Right renal pelvis (tissue), 4 donors: ENCODE results near the gene PSMB7. TPM values are rescaled to one million over a fixed set of nuclear protein-coding genes. Genes with fewer than 3 reads are reported as not detected.

Source experiments
- DNase-seq, 4 donors: peaks; one replicate each; pipeline ENCODE4 v3.0.0-alpha.2; 2013; ENCODE audit warnings: low read depth in 4 of 4, low spot score in 3 of 4, missing footprints in 1 of 4
- polyA plus RNA-seq, 4 donors: library from polyadenylated mRNA; unstranded; fragments of 120-200 nt; gene quantifications; one replicate each; pipeline ENCODE4 v1.2.1, GENCODE V29; 2013; ENCODE audit not compliant: insufficient read length in 4 of 4

Gene PSMB7
- polyA plus RNA-seq, 4 donors = 202 to 226 (median 220) TPM

DNA sequence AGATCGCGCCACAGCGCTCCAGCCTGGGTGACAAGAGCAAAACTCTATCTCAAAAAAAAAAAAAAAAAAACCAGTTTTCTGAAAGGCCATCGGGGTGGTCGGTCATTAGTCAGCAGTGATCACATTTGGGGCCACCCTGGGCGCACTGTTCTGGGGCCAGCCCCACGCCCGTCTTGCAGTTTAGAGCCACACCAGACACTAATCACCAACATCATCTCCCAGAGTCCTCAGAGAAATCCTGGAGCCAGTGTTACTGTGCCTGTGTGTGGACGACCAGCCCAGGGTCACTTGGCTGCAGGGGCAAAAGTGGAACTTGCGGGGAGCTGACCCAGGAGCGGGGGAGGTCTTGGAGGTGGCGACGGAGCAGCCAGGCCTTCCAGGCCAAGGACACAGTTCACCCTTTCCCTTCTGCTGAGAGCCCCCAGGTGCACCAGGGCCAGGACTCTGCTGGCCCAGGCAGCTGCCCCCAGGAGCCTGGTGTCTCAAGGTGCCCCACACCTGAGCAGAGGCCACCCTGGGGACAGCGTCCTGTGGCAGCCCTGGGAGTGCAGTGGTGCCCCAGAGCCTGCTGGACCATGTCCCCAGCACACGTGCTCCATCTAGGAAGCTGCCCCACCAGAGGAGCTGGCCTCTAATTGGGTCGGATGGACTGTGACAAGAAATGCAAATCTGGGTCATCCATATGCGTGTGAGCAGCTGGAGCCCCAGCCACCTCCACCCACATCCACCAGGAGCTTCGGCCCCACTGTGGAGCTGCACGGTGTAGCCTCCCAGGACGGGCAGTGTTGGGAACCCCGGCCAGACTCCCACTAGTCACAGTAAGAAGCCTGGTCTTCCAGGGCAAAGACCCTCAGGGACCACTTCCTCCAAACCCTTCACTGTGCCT lies 106.4 kb downstream of the PSMB7 start:
- DNase-seq = no peak

DNA sequence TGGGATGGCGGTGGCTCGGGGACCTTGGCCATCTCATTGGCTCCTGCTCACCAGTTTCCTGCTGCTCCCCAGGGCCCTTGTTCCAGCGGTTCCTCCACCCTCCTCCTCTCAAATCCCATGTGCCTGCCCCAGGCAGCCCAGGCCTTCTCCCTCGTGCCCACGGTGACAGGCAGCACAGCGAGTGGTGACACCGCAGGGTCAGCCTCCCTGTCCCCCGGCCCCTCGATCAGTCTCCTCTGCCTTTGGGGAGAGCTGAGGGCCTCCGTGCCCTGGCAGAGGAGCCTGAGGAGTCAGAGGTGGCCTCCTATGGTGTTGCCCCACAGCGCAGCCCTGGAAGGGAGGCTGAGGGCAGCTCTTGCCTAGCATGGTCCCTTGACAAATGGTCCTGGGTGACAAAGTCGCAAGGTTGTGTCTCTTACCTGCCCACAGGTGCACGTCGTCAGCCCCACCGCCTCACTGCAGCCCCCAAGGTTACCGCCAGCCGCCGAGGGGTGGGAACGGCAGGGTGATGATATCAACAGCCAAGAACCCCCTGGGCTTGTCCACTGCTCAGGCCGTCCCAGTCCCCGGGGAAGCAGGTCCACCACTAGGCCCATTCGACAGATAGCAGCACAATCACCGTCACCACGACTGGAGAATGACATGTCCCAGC lies 107.7 kb downstream of the PSMB7 start:
- no peak for DNase-seq

DNA sequence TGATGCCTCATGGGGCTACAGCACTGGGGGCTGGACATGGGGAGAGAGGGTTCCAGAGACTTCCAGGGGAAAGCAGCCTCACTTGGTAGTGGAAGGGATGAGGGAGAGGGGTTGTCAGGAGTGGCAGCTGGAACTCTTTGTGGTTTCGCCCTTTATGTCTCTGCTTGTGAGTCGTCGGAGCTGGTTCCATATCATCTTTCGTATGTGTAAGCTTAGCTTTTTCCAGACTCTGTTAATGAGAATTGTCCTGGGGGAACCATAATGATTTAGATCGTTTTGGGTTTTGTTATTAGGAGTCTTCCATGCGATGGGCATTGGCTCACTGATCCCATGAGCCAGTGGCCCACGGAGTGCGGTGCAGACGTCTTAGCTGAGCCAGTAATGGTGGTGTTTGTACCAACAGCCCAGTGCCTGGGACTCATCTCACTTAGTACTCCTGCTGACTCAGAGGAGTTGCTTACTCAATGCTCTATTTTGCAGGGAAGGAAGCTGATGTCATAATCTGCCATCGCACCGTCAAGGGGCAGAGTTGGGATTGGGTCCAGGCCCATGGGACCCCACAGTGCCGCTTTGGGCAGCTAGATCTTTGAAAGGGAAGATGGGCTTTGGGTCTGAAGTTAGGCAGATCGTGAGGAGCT lies 109.0 kb downstream of the PSMB7 start:
- DNase-seq = no peak

- no peak for DNase-seq
These were observed 111.0 kb downstream of the PSMB7 start for GRCh38 chr9:124304285-124304684.

DNA sequence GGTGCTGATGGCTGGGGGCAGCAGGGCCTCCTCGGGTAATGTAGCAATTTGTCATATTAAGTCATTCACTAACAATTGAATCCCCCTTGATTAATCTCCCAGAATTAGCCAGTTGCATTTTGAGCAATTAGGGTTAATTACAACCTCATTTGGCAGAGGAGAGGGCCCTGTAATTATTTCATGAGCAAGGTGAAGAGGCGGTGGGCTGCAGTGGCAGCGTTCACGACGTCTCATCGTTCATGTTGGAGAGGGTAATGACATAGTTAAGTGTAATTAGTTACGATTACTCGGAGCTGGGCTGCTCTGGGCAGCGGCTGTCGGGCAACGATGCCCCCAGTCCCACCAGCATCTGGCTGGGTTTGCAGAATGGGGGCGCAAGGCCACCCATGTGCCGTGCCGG lies 111.5 kb downstream of the PSMB7 start:
- no peak for DNase-seq

Other genes starting within 250 kb of the PSMB7 start
- gene NEK6, start 157.5 kb downstream of the PSMB7 start, polyA plus RNA-seq = 10 to 100 TPM; 26.7 to 35.1 (median 29.6) TPM
- gene ADGRD2, start 35.0 kb upstream of the PSMB7 start, polyA plus RNA-seq = under 1 TPM in 2 of 4 donors, not detected in 2; 0.14 to 0.16 TPM
- under 1 TPM in 1 of 4 donors, not detected in 3; 0.06 TPM for gene NR5A1, start 92.0 kb upstream of the PSMB7 start, polyA plus RNA-seq